Measurements from ENCODE around the gene RNH1.

The RNH1 gene
- long read RNA-seq, donor 1, transcript RNH1-202 (10 exons, 1,791 nt): major isoform, 19 of 70 reads
- long read RNA-seq, donor 1, transcript RNH1-203 (10 exons, 1,722 nt): minor isoform, 13 of 70 reads
- long read RNA-seq, donor 1, partial matches to known transcripts: 13 of 70 reads
- long read RNA-seq, donor 1, other reads (novel, unspliced or antisense): 6 of 70 reads
- long read RNA-seq, donor 2, transcript RNH1-224 (9 exons, 2,973 nt): minor isoform, 11 of 41 reads
- long read RNA-seq, donor 2, transcript RNH1-202 (10 exons, 1,791 nt): minor isoform, 10 of 41 reads
- long read RNA-seq, donor 2, transcript RNH1-203 (10 exons, 1,722 nt): major isoform, 14 of 41 reads
- long read RNA-seq, donor 2, partial matches to known transcripts: 5 of 41 reads
- long read RNA-seq, donor 2, other reads (novel, unspliced or antisense): 0 of 41 reads
- long read RNA-seq, donor 3, transcript RNH1-203 (10 exons, 1,722 nt): major isoform, 8 of 22 reads
- long read RNA-seq, donor 3, partial matches to known transcripts: 0 of 22 reads
- long read RNA-seq, donor 3, other reads (novel, unspliced or antisense): 0 of 22 reads
- long read RNA-seq, donor 4, transcript RNH1-224 (9 exons, 2,973 nt): minor isoform, 5 of 40 reads
- long read RNA-seq, donor 4, transcript RNH1-202 (10 exons, 1,791 nt): minor isoform, 6 of 40 reads
- long read RNA-seq, donor 4, transcript RNH1-223 (1 exons, 2,344 nt): minor isoform, 5 of 40 reads
- long read RNA-seq, donor 4, transcript RNH1-203 (10 exons, 1,722 nt): major isoform, 8 of 40 reads
- long read RNA-seq, donor 4, partial matches to known transcripts: 6 of 40 reads
- long read RNA-seq, donor 4, other reads (novel, unspliced or antisense): 0 of 40 reads
- long read RNA-seq, donor 5, transcript RNH1-203 (10 exons, 1,722 nt): major isoform, 7 of 28 reads
- long read RNA-seq, donor 5, transcript RNH1-202 (10 exons, 1,791 nt): minor isoform, 5 of 28 reads
- long read RNA-seq, donor 5, partial matches to known transcripts: 5 of 28 reads
- long read RNA-seq, donor 5, other reads (novel, unspliced or antisense): 0 of 28 reads
- long read RNA-seq, donor 6, transcript RNH1-202 (10 exons, 1,791 nt): minor isoform, 7 of 55 reads
- long read RNA-seq, donor 6, transcript RNH1-203 (10 exons, 1,722 nt): major isoform, 13 of 55 reads
- long read RNA-seq, donor 6, transcript RNH1-224 (9 exons, 2,973 nt): minor isoform, 6 of 55 reads
- long read RNA-seq, donor 6, transcript RNH1-208 (4 exons, 1,059 nt): minor isoform, 5 of 55 reads
- long read RNA-seq, donor 6, partial matches to known transcripts: 18 of 55 reads
- long read RNA-seq, donor 6, other reads (novel, unspliced or antisense): 0 of 55 reads
- long read RNA-seq, donor 7, transcript RNH1-224 (9 exons, 2,973 nt): major isoform, 15 of 91 reads
- long read RNA-seq, donor 7, transcript RNH1-202 (10 exons, 1,791 nt): minor isoform, 14 of 91 reads
- long read RNA-seq, donor 7, transcript RNH1-203 (10 exons, 1,722 nt): major isoform, 15 of 91 reads
- long read RNA-seq, donor 7, partial matches to known transcripts: 36 of 91 reads
- long read RNA-seq, donor 7, other reads (novel, unspliced or antisense): 0 of 91 reads
- long read RNA-seq, donor 8, transcript RNH1-202 (10 exons, 1,791 nt): minor isoform, 6 of 62 reads
- long read RNA-seq, donor 8, transcript RNH1-203 (10 exons, 1,722 nt): major isoform, 9 of 62 reads
- long read RNA-seq, donor 8, partial matches to known transcripts: 13 of 62 reads
- long read RNA-seq, donor 8, other reads (novel, unspliced or antisense): 23 of 62 reads

DNA sequence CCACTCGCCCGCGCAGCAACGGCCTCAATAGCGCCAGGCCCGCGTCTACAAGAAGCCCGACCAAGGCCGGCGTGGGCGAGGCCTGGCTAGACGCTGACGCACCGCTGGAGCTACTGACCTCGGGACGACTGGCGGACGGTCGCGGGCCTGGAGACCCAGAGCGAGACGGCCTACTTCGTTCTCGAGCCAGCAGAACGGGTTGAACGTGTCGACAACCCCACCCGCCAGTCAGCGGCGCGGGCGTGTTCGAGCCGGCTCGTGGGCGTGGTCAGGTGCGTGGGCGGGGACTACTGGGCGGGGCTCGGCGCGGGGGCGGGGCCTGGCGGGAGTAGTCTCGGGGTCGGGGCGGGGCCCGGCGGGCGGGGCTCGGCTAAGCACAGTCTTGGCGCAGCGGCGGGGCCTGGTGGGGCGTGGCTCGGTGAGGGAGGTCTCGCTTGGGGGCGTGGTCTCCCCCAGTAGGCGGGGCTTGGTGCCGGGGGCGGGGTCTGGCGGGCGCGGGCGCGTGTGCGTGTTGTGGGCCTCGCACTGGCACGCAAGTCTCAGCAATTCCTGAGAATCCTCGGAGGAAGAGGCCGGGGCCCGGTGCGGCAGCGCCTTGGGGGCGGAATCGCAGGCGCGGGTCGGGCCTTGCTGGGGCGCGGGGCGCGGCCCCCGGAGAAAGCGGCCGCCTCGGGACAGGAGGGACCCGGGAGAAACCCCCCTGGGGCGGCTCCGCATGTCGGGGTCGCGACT, at the start of gene RNH1:
RNH1 (minus strand) TSS at position 248 of the 732 bp plus-strand sequence. CDS start 5,080 bp downstream, outside the sequence.
- peak; percentile 96 for DNase-seq

DNA sequence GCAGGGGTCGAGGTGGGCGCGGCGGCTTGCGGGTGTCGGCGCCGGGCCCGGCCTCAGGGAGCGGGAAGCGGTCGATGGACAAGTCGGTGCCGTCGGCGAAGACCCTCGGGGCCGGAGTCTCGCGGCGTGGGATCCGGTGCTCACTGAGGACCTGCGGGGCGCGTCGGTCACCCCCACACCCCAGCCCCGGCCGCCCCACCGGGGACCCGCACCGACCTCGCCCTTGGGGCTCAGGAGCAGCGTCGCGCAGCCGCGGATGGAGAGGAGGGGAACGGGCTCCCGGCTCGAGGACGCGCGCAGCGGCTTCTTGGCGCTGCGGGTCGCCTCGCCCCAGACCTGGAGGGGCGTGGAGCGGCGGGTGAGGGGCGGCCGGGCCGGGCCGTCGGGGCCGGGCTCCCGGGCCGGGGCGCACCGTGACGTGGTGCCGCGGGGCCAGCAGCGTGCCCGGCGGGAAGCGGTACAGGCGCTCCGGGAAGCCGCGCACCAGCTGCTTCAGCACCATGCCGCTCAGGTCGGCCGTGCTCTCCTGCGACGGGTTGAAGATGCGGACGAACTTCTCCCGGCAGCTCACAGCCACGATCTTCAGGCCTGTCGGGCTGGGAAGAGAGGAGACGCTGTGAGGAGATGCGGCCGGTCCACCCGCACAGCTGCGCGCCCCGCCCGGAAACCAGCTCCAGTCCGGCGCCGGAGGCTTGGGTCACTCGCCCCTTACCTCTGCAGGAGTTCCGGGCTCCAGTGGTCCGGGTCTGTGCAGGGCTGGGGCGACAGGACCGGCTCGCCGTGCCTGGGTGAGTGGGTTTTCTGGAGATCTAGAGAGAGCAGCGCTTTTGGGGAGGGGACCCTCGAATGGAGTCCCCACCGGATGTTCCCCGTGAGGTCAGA, 49.0 kb upstream of the RNH1 start:
- DNase-seq: peak; percentile 58

DNA sequence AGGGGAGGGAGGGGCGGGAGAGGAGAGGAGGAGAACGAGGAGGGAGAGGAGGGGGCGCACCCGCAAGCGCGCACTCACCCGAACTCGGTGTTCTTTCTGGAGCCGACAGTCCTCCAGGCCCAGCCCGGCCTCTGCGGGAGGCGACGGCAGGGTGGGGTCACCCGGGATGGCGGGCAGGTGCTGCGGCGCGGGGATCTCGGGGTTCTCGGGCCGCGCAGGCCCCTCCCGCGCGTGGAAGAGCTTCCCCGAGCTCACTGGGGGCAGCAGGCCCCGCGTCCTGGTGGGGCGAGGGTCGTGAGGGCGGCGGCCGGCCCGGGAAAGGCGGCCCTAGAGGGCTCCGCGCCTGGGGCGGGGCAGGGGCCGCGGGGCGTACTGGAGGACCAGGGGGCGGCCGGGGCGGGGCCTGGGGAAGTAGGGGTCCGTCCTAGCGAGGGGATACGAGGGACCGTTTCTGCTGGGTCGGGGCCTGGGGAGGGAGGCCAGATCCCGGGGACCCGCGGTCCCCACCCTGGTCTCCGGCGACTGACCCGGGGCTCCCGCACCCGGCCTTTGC, 48.3 kb upstream of the RNH1 start:
- peak; percentile 58 for DNase-seq

DNA sequence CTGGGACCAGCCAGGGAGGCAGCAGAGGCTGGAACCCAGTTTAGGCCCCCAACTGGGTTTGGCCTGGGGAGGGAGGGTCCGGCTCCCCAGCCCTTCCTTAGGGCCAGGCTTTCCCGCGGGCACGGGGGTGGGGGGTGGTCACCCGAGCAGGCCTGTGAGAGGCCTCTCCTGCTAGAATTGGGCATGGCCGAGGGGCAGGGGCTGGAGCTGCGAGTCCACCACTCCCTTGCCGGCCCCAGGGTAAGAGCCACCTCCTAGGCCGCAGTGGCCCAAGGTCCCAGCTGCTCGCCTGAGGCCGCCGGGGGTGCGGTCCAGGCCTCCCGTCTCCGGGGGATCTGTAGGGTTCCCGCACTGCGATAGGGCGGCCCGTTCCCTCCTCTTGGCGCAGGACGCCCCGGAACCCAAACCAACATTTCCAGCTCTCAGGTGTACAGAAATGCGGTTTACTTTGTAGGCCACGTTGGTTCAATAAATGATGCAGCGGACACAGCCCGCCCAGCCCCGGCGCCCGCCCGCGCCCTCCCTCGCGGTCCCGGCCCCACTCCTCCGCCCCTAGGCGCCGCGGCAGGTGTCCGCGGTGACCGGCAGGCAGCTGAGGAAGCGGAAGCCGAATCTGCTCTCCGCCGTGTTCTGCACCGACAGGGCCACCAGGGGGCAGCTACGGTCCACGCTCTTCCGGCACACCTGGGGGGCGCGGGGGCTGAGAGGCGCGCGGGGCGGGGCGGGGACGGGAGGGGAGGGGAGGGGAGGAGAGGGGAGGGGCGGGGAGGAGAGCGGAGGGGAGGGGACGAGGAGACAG, 47.6 kb upstream of the RNH1 start:
- DNase-seq: no peak

DNA sequence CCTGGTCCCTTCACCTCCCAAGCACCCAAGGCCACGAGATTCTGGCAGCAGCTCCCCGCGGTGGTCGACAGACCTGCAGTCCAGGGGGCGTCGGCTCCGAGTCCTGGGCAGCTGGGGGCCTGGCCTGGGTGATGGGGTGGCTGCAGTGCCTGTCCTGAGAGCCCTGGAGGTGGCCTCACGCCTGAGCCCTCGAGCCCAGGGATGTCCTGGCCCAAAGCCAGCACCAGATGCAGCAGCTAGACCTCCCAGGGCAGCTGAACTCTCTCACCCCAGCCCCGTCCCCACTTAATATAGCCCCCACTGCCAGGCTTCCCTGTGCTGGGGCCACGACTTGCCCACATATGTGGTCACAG, 46.9 kb upstream of the RNH1 start:
- no peak for DNase-seq

DNA sequence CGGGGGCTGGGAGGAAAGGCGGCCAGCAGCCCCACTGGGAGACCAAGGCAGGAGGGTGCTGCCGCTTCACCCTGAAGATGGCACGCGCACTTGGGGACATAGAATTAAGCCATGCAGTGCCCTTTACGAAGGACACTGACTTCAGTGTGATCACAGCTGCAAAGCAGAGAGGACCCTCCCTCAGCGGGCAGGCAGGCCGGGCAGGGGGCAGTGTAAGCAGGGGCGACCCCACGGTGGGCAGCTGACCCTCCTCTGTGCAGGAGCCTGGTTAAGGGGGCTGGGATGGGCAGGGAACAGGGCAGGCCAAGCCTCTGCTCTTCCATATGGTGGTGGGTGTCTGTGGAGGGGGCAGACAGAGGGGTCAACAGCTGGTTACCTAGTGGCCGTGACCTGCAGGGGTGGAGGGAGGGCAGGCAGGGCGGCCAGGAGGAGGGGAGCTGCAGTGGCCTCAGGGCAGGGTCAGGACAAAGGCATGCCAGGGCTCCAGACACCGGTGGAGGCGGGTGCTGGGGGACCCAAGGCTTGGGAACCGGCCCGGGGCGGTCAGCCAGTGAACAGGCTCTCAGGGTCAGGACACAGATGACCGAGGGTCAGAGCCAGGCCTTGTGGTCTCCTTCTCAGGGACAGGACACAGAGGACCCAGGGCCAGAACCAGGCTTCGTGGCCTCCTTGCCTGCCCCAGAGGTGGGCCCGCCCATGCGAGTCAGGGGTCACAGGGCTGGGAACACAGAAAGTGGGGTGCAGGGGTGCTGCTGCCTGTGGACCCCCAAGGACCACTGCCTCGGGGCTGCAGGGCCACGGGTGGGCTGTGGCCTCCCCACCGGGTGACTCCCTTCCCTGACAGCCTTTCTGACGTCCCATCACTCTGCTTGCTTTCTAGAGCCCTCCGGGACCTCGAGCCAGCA, 46.3 kb upstream of the RNH1 start:
- DNase-seq: no peak

DNA sequence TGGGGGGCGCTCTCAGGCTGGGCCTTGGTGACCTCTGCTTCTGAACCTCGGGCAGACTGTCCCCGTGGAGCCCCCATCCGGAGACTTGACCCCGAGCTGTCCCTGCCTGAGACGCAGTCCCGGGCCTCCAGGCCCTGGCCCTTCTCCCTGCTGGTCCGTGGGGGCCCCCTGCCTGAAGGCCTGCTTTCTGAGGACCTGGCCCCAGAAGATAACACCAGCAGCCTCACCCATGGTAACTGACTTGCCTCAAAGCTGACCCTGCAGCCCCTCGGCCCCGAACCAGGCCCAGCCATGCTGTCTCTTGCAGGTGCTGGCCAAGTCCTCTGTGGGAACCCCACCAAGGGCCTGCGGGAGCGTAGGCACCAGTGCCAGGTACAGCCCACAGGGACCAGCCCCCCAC, 44.6 kb upstream of the RNH1 start:
- no peak for DNase-seq

DNA sequence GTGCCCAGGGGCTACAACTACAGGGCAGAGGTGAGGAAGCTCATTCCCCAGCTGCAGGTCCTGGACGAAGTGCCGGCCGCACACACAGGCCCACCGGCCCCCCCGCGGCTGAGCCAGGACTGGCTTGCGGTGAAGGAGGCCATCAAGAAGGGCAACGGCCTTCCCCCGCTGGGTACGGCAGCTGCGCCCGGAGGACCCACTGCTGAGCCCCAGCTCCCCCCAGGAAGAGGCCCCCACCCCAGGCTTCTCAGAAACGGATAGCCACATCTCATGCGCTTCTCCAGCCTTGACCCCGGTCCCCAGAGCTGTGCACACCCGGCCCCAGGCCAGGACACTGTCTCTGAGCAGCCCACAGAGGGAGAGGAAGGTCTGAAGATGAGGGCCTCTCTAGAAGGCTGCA, 44.1 kb upstream of the RNH1 start:
- DNase-seq: no peak

DNA sequence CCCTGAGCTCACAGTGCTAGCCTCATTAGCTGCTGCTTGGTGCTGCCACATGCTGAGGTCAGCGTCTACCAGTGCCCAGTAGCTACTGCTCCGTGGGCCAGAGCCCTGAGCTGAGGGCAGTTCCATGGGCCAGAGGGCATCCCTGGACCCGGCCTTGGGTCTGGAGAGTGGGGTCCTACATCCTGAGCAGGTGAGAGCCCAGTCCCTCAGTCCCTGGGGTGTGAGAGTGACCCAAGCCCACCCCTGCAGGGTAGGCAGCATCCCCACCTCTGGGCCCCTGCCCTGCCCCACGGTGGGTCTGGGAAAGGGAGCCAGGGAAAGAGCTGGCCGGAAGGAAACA, 43.7 kb upstream of the RNH1 start:
- DNase-seq: no peak

DNA sequence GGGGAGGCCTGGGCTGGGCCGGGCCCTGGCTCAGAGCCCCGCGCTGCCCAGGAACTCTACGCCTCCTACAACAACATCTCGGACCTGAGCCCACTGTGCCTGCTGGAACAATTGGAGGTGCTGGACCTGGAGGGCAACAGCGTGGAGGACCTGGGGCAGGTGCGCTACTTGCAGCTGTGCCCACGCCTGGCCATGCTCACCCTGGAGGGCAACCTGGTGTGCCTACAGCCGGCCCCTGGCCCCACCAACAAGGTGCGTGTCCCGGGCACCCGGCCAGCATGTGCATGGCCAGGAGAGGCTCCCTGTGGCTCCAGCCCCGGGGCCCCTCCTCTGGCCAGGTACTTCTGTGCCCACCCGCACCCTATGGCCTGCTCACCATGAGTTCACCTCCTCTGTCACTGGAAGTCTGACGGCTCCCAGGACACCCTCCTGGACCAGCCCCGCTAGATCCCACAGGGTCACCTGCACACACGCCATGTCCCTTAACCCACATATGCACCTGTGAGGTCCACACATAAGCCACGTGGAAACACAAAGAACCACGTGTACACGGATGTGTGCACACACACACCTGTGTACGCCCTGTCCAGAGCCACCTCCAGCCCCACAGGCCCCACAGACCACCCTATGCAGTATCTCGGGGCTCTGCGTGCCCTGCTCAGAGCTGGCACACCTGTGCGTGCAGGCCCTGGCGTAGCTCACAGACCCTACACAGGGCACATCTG, 43.1 kb upstream of the RNH1 start:
- no peak for DNase-seq

DNA sequence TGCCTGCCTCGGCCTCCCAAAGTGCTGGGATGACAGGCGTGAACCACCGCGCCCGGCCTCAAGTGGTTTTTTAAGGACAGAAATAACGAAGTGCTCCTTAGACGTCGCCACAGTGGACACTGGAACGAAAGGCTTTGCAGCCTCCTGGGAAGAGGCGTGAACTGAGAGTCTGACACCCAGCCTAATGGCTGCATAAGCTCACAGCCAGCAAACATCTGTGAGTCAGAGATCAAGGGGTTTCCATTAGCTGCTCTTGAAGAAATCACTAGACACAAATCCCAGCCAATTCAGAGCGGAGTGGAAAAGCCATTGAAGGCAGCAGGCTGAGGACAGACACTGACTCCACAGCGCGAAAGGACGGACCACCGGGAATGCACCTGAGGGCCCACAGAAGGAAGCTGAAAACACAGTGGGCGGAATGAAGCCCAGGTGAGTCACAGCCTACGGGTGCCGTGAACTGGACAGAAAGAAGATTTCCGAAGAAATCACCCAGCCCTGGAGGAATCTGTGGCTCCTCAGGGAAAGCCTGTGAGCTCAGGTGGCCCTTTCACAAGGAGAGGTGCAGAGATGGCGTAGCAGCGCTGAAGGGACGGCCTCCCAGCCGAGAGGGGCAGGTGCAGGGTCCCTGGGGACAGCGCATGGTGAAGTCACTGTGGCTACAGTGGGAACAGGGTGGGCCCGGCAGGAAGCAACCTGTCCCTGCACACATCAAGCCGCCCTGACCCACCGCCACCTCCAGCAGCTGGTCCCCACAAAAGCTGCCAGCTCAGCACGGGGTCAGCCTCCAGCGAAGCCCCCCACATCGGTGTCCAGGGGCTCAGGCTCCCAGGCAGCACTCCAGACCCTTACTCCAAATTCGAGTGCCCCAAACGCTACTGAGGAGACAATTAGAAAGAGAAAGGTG, 41.9 kb upstream of the RNH1 start:
- DNase-seq: no peak

DNA sequence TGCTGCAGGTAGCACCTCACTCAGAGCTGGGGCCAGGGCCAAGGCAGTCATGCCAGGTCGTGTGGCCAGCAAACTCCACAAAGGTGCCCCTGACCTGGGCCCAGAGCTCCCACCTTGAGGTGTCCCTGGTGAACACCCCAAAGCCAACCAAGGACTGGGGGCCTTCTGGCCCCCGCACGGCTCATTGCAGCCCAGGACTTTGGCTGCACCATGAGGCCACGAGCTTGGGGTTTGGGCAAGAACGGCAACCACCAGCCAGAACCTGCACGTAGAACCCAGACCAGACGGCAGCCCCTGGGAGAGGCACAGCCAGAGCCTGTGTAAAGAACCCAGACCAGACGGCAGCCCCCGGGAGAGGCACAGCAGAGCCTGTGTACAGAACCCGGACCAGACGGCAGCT, 38.1 kb upstream of the RNH1 start:
- no peak for DNase-seq

DNA sequence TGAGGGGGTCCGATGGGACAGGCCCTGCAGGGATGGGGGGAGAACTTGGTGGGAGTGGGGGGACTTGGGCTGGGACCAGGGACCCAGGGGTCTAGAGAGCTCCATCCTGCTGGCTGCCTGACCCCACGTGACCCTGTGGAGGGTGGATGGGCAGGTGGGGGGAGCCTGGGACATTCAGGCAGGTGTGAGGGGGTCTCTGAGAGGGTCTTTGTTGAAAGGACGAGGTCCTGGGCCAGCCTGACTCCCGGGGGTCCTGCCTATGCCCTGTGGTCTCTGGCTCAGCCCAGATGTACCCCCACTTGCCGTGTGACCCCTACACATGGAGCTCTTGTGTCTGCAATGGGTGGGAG, 37.8 kb upstream of the RNH1 start:
- DNase-seq: no peak

DNA sequence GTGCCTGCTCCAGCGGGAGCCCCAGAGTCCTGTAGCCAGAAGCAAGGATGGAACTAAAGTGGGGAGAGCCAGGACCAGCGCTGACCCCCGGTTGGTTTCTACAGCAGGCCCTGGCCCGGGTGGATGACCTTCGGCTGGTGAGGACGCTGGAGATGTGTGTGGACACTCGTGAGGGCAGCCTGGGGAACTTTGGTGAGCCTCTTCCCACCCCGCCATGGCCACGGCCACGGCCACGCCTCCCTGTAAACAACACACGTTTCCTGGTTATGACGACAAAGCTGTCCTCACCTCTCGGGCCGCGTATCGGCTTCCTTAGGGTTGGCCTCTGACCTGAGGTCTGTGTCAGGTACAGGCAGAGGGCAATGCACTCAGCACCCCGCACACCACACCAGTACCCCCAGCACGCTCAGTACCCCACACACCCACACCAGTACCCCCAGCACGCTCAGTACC, 34.4 kb upstream of the RNH1 start:
- DNase-seq: no peak

DNA sequence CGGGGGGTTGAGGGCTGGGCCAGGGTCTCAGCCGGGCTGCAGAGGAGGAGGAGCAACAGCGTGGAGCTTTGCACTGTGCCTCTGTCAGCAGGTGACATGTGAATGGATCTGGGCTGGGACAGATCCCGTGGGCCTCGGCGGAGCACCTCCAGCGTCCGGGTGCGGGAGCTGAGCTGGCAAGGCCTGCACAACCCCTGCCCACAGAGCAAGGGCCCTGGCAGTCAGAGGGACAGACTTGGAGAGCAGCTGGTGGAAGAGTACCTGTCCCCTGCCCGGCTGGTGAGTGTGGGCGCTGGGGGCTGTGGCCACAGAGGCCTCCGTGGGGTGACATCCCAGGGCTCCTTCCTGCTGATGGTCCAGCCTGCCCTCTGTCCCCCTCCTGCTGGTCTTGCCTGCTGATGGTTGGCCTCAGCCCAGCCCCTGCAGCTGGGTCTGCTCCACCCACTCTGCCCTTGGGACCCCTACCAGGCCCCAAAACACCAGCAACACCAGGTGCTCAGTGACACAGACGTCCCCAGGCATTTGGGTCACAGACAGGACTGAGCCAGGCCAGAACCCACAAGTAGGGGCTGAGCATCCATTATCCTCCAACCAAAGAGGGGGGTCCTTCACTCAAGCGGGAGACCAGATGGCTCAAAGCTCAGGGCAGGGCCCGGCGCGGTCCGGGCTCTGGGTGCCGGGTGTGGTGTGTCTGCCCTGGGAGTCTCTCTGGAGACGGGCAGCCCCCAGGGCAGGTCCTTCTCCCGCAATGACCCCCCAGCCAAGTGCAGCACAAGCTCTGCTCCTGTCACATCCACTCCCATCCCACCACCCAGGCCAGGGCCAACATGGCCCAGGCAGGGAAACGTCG, 33.8 kb upstream of the RNH1 start:
- no peak for DNase-seq

All from right kidney (tissue), 9 donors.